Caco-2 (cell line): ENCODE results near the gene GNL2. TPM values are rescaled to one million over a fixed set of nuclear protein-coding genes. Genes with fewer than 3 reads are reported as not detected.
A peak's percentile ranks its signal among the peaks of the same experiment; 100 is the strongest.

Experiments
- BruUV-seq: library from RNA; stranded (reverse); fragments of 400-500 nt; replicated peaks from 2 replicates; lab custom pipeline; 2021; lab: Mats Ljungman, UMichigan
- CTCF ChIA-PET: fragments of 300-600 bp; sonication (Branson Sonifier 250); formaldehyde crosslinking; loops from one replicate; lab custom pipeline; 2022; ENCODE audit warnings: antibody characterized with exemption; lab: Charles Lee
- POLR2A ChIA-PET: fragments of 300-600 bp; sonication (Branson Sonifier 250); formaldehyde crosslinking; loops from one replicate; lab custom pipeline; 2022; ENCODE audit warnings: antibody characterized with exemption; lab: Charles Lee
- DNase-seq, 2 experiments: peaks; one replicate each; pipeline versions ENCODE4 v3.0.0 to v3.0.0-alpha.2; 2020 to 2022
- H3K27me3 ChIP-seq: replicated peaks from 2 replicates; pipeline ENCODE4 v1.6.0; 2011; ENCODE audit warnings: low read length; ENCODE audit not compliant: control insufficient read depth, insufficient read depth
- H3K36me3 ChIP-seq: 2 replicates; pipeline ENCODE4 v1.5.1; 2011; ENCODE audit warnings: low read length; ENCODE audit not compliant: control insufficient read depth, insufficient read depth
- H3K4me1 ChIP-seq: fragments of 250-450 bp; sonication (Bioruptor Pico); 2 replicates; pipeline ENCODE4 v1.5.1; 2020; ENCODE audit warnings: mild to moderate bottlenecking
- H3K4me3 ChIP-seq: 2 replicates; pipeline ENCODE4 v1.5.1; 2011; ENCODE audit warnings: low read depth, mild to moderate bottlenecking, control low read depth, low read length
- H3K9me3 ChIP-seq: fragments of 250-450 bp; sonication (Bioruptor Pico); 2 replicates; pipeline ENCODE4 v1.5.1; 2020; ENCODE audit warnings: mild to moderate bottlenecking, moderate library complexity
- H3K27ac Mint-ChIP-seq: one replicate; pipeline ENCODE4 v1.8.0; 2022; ENCODE audit warnings: mixed read lengths; ENCODE audit not compliant: unreplicated experiment
- H3K27me3 Mint-ChIP-seq: one replicate; pipeline ENCODE4 v1.8.0; 2022; ENCODE audit warnings: mixed read lengths; ENCODE audit not compliant: insufficient read depth, unreplicated experiment
- H3K36me3 Mint-ChIP-seq: one replicate; pipeline ENCODE4 v1.8.0; 2022; ENCODE audit warnings: mild to moderate bottlenecking, mixed read lengths; ENCODE audit not compliant: insufficient read depth, unreplicated experiment
- H3K4me1 Mint-ChIP-seq: one replicate; pipeline ENCODE4 v1.8.0; 2022; ENCODE audit warnings: low read depth, mixed read lengths; ENCODE audit not compliant: unreplicated experiment
- H3K4me3 Mint-ChIP-seq: one replicate; pipeline ENCODE4 v1.8.0; 2022; ENCODE audit warnings: mild to moderate bottlenecking, moderate library complexity, mixed read lengths; ENCODE audit not compliant: unreplicated experiment
- H3K9me3 Mint-ChIP-seq: one replicate; pipeline ENCODE4 v1.8.0; 2022; ENCODE audit warnings: mixed read lengths; ENCODE audit not compliant: unreplicated experiment
- CTCF ChIP-seq, 2 experiments: fragments of 200-600 bp in 1 of 2; IDR thresholded peaks; 1 replicate in 1 of 2; 2 replicates in 1 of 2; pipeline versions ENCODE4 v1.5.1 to v1.8.0; 2011 to 2022; ENCODE audit warnings: antibody characterized with exemption in 1 of 2, control low read depth in 1 of 2, inconsistent platforms in 1 of 2, low read depth in 1 of 2, low read length in 1 of 2, mild to moderate bottlenecking in 1 of 2, moderate library complexity in 1 of 2; ENCODE audit not compliant: insufficient read depth in 1 of 2, severe bottlenecking in 1 of 2, unreplicated experiment in 1 of 2
- intact Hi-C: fragments of 100-400 bp; cut with micrococcal nuclease; formaldehyde crosslinking; loops from one replicate; pipeline ENCODE4 v1.10.0; 2022; ENCODE audit not compliant: unreplicated experiment
- total RNA-seq: library from RNA; stranded (reverse); gene quantifications from 2 replicates; pipeline ENCODE4 v1.2.3, GENCODE V29; 2022

Gene GNL2
- total RNA-seq, 1 experiment from 2014 or later = 51.6 TPM

- H3K9me3 Mint-ChIP-seq = no peaks in the 10 kb centered on the region
- CTCF ChIA-PET = no interaction called here
- TF ChIP-seq CTCF (IDR thresholded peaks at IDR 0.05; ENCODE audit: insufficient read depth in 1 of 2, low read depth in 1 of 2, low read length in 1 of 2, severe bottlenecking in 1 of 2, unreplicated experiment in 1 of 2) = no peak
- peaks cover 6% of the 10 kb centered on the region for H3K4me1 Mint-ChIP-seq
- intact Hi-C loops = no loop called here
- Histone ChIP-seq H3K27me3 (no peaks in the 10 kb centered on the region), H3K36me3 (no peaks in the 10 kb centered on the region), H3K4me3 (no peak overlapping the region), H3K9me3 (no peaks in the 10 kb centered on the region), H3K4me1 (no peaks in the 10 kb centered on the region)
- no peak for DNase-seq
- no TSS peak for BruUV-seq
- POLR2A ChIA-PET = no interaction called here
- no peaks in the 10 kb centered on the region for H3K27me3 Mint-ChIP-seq
- H3K27ac Mint-ChIP-seq = no peak overlapping the region
- no peaks in the 10 kb centered on the region for H3K36me3 Mint-ChIP-seq
- H3K4me3 Mint-ChIP-seq = no peak overlapping the region
Observed at GRCh38 chr1:37605806-37606474, 10.2 kb upstream of the GNL2 start.

- H3K27me3 ChIP-seq = no peaks in the 10 kb centered on the region
- TF ChIP-seq CTCF (IDR thresholded peaks at IDR 0.05; ENCODE audit: insufficient read depth in 1 of 2, low read depth in 1 of 2, low read length in 1 of 2, severe bottlenecking in 1 of 2, unreplicated experiment in 1 of 2) = no peak
- intact Hi-C loops = no loop called here
- H3K4me1 Mint-ChIP-seq = peaks cover 6% of the 10 kb centered on the region
- H3K9me3 ChIP-seq = no peaks in the 10 kb centered on the region
- no peak overlapping the region for H3K4me3 Mint-ChIP-seq
- ChIA-PET POLR2A (no interaction called here), CTCF (no interaction called here)
- BruUV-seq = no TSS peak
- no peak for DNase-seq
- H3K9me3 Mint-ChIP-seq = no peaks in the 10 kb centered on the region
- H3K36me3 ChIP-seq = no peaks in the 10 kb centered on the region
- no peaks in the 10 kb centered on the region for H3K36me3 Mint-ChIP-seq
- H3K27me3 Mint-ChIP-seq = no peaks in the 10 kb centered on the region
- no peaks in the 10 kb centered on the region for H3K4me1 ChIP-seq
- H3K4me3 ChIP-seq = no peak overlapping the region
- no peak overlapping the region for H3K27ac Mint-ChIP-seq
Observed at GRCh38 chr1:37605061-37605650, 9.4 kb upstream of the GNL2 start.

GRCh38 chr1:37602750-37603694 is 7.3 kb upstream of the GNL2 start:
- DNase-seq = peak; percentile 46 to 50
- TF ChIP-seq CTCF (IDR thresholded peaks at IDR 0.05; ENCODE audit: insufficient read depth in 1 of 2, low read depth in 1 of 2, low read length in 1 of 2, severe bottlenecking in 1 of 2, unreplicated experiment in 1 of 2) = peak; percentile 52 to 74
- Mint-ChIP-seq H3K36me3 (no peaks in the 10 kb centered on the region), H3K27me3 (no peaks in the 10 kb centered on the region), H3K9me3 (no peaks in the 10 kb centered on the region), H3K27ac (no peak overlapping the region), H3K4me3 (no peak overlapping the region), H3K4me1 (peaks cover 6% of the 10 kb centered on the region)
- H3K4me1 ChIP-seq = no peaks in the 10 kb centered on the region
- ChIA-PET CTCF (interaction anchor here (0.7 to 2.4 kb wide), 10 partner anchors 9 to 325 kb away, joined by 3 to 9 read pairs (median 4); partner anchors contain the start of genes MTF1 and SNIP1), POLR2A (no interaction called here)
- no peak overlapping the region for H3K4me3 ChIP-seq
- H3K9me3 ChIP-seq = no peaks in the 10 kb centered on the region
- no peaks in the 10 kb centered on the region for H3K36me3 ChIP-seq
- H3K27me3 ChIP-seq = no peaks in the 10 kb centered on the region
- intact Hi-C loops = loop anchor here (1.0 kb wide), 1 partner anchor 79 kb away; no protein-coding TSS in a partner anchor
- BruUV-seq = no TSS peak
